Ovary (tissue), 3 donors: ENCODE data around the gene DIS3L2.

Experiments used
- CTCF ChIP-seq, 3 donors: fragments of 450-650 bp in 2 of 3; fragments of 200-600 bp in 1 of 3; IDR thresholded peaks; one replicate each; pipeline versions ENCODE4 v1.5.1 to v1.8.0; 2016 to 2022; ENCODE audit warnings: antibody characterized with exemption in 3 of 3, mild to moderate bottlenecking in 1 of 3
- POLR2A ChIP-seq: fragments of 450-650 bp; IDR thresholded peaks from one replicate; pipeline ENCODE4 v1.6.1; 2017; ENCODE audit warnings: antibody characterized with exemption, mild to moderate bottlenecking, moderate library complexity
- donor health status: DM: no; HTN: no; CAD: no.

- TF ChIP-seq POLR2A: no peak
- TF ChIP-seq CTCF (IDR thresholded peaks at IDR 0.05): no peak
Measured at GRCh38 chr2:232338759-232339106, 377.2 kb downstream of the DIS3L2 start.
